ENCODE results near the gene XPO1. TPM values are rescaled to one million over a fixed set of nuclear protein-coding genes. Genes with fewer than 3 reads are reported as not detected.
"Not testable (repeated sequence)": the region's sequence is repeated elsewhere in the genome, so short reads cannot be mapped to it uniquely, and the experiment has no call there.

The XPO1 gene
- polyA plus RNA-seq, 3 donors: 19.0 to 36.4 (median 20.9) TPM

- no CpG with 5 or more reads among the region's 5 CpGs for WGBS (ENCODE audit: insufficient coverage)
- H3K4me1 Mint-ChIP-seq: no peaks in the 10 kb centered on the region
- no peak overlapping the region for H3K4me2 ChIP-seq (replicated peaks; ENCODE audit: extremely low read depth, low read length, poor library complexity, severe bottlenecking)
- no peak for TF ChIP-seq CTCF (IDR thresholded peaks at IDR 0.05)
- no peak overlapping the region for H2AFZ ChIP-seq (ENCODE audit: insufficient read depth, low read depth, low read length, poor library complexity, severe bottlenecking)
- H3K27me3 Mint-ChIP-seq (ENCODE audit: low read depth in 3 of 3): peaks cover 0 to 3% (median 0%) of the 10 kb centered on the region in 3 donors
- H3K27ac Mint-ChIP-seq: no peak overlapping the region
- H4K20me1 ChIP-seq (ENCODE audit: insufficient read depth, low read length): peaks cover 28% of the 10 kb centered on the region
- H3K27ac ChIP-seq (ENCODE audit: low read depth in 1 of 2, low read length in 2 of 2): no peak overlapping the region
- H3K79me2 ChIP-seq (ENCODE audit: insufficient read depth, low read length): peaks cover 43% of the 10 kb centered on the region
- no peak for DNase-seq
- no peak overlapping the region for H3K4me3 Mint-ChIP-seq
- H3K4me3 ChIP-seq (replicated peaks in 1 of 3; ENCODE audit: low read depth in 2 of 3, low read length in 3 of 3): no peak overlapping the region
- no peaks in the 10 kb centered on the region for H3K9me3 Mint-ChIP-seq
- no peaks in the 10 kb centered on the region for H3K9me3 ChIP-seq (replicated peaks in 1 of 2; ENCODE audit: control insufficient read depth in 1 of 2, insufficient read depth in 1 of 2, low read length in 2 of 2)
- no peaks in the 10 kb centered on the region for H3K27me3 ChIP-seq (ENCODE audit: control insufficient read depth in 2 of 2, insufficient read depth in 2 of 2, low read length in 2 of 2)
- peaks cover 75 to 100% of the 10 kb centered on the region in 2 donors for H3K36me3 Mint-ChIP-seq
- intact Hi-C loops (cut with micrococcal nuclease): no loop called here
- peaks cover 75 to 97% of the 10 kb centered on the region in 2 donors for H3K36me3 ChIP-seq (replicated peaks in 1 of 2; ENCODE audit: control insufficient read depth in 1 of 2, insufficient read depth in 2 of 2, low read length in 2 of 2)
- H3K9ac ChIP-seq (ENCODE audit: insufficient read depth, low read length, poor library complexity, severe bottlenecking): no peak overlapping the region
- no peaks in the 10 kb centered on the region for H3K4me1 ChIP-seq (ENCODE audit: control insufficient read depth in 1 of 2, insufficient read depth in 2 of 2, low read length in 2 of 2)
Observed at GRCh38 chr2:61485281-61485680, 52.9 kb downstream of the XPO1 start.

GRCh38 chr2:61478086-61478485 is 60.1 kb downstream of the XPO1 start:
- peak overlapping the region in 1 of 2 donors; percentile 31 for H3K27ac ChIP-seq (ENCODE audit: low read depth in 1 of 2, low read length in 2 of 2)
- H3K36me3 Mint-ChIP-seq: peaks cover 37 to 65% of the 10 kb centered on the region in 2 donors

GRCh38 chr2:61476929-61477589 is 61.1 kb downstream of the XPO1 start:
- Mint-ChIP-seq H3K27ac (peak overlapping the region in 4 of 7 donors; percentile 27 to 77 (median 61)), H3K36me3 (peaks cover 27 to 55% of the 10 kb centered on the region in 2 donors)
- H3K4me1 ChIP-seq (ENCODE audit: control insufficient read depth in 1 of 2, insufficient read depth in 2 of 2, low read length in 2 of 2); H3K4me1 Mint-ChIP-seq; H3K4me2 ChIP-seq (replicated peaks; ENCODE audit: extremely low read depth, low read length, poor library complexity, severe bottlenecking); H3K4me3 ChIP-seq (replicated peaks in 1 of 3; ENCODE audit: low read depth in 2 of 3, low read length in 3 of 3); H3K27me3 ChIP-seq (ENCODE audit: control insufficient read depth in 2 of 2, insufficient read depth in 2 of 2, low read length in 2 of 2); H3K9me3 ChIP-seq (replicated peaks in 1 of 2; ENCODE audit: control insufficient read depth in 1 of 2, insufficient read depth in 1 of 2, low read length in 2 of 2); H3K9me3 Mint-ChIP-seq; H3K4me3 Mint-ChIP-seq; H3K27me3 Mint-ChIP-seq (ENCODE audit: low read depth in 3 of 3); H3K9ac ChIP-seq (ENCODE audit: insufficient read depth, low read length, poor library complexity, severe bottlenecking); H2AFZ ChIP-seq (ENCODE audit: insufficient read depth, low read depth, low read length, poor library complexity, severe bottlenecking); intact Hi-C loops (cut with micrococcal nuclease); DNase-seq: not testable (repeated sequence)
- WGBS (ENCODE audit: insufficient coverage): 95% methylated on average over 4 of the region's 12 CpGs
- Histone ChIP-seq H3K36me3 (replicated peaks in 1 of 2; ENCODE audit: control insufficient read depth in 1 of 2, insufficient read depth in 2 of 2, low read length in 2 of 2) (peaks cover 46 to 56% of the 10 kb centered on the region in 2 donors), H3K79me2 (ENCODE audit: insufficient read depth, low read length) (peaks cover 18% of the 10 kb centered on the region), H4K20me1 (ENCODE audit: insufficient read depth, low read length) (peaks cover 20% of the 10 kb centered on the region), H3K27ac (ENCODE audit: low read depth in 1 of 2, low read length in 2 of 2) (peak overlapping the region in 1 of 2 donors; percentile 31)

More at GRCh38 chr2:61478086-61478485, 60.1 kb downstream of the XPO1 start:
- Mint-ChIP-seq H3K27ac (no peak overlapping the region), H3K27me3 (ENCODE audit: low read depth in 3 of 3) (no peaks in the 10 kb centered on the region), H3K4me1 (no peaks in the 10 kb centered on the region), H3K4me3 (no peak overlapping the region), H3K9me3 (no peaks in the 10 kb centered on the region)
- intact Hi-C loops (cut with micrococcal nuclease): no loop called here
- Histone ChIP-seq H3K4me2 (replicated peaks; ENCODE audit: extremely low read depth, low read length, poor library complexity, severe bottlenecking) (no peak overlapping the region), H3K79me2 (ENCODE audit: insufficient read depth, low read length) (peaks cover 20% of the 10 kb centered on the region), H3K27me3 (ENCODE audit: control insufficient read depth in 2 of 2, insufficient read depth in 2 of 2, low read length in 2 of 2) (no peaks in the 10 kb centered on the region), H3K4me3 (replicated peaks in 1 of 3; ENCODE audit: low read depth in 2 of 3, low read length in 3 of 3) (no peak overlapping the region), H3K9ac (ENCODE audit: insufficient read depth, low read length, poor library complexity, severe bottlenecking) (no peak overlapping the region), H4K20me1 (ENCODE audit: insufficient read depth, low read length) (peaks cover 25% of the 10 kb centered on the region), H3K4me1 (ENCODE audit: control insufficient read depth in 1 of 2, insufficient read depth in 2 of 2, low read length in 2 of 2) (no peaks in the 10 kb centered on the region), H2AFZ (ENCODE audit: insufficient read depth, low read depth, low read length, poor library complexity, severe bottlenecking) (no peak overlapping the region), H3K9me3 (replicated peaks in 1 of 2; ENCODE audit: control insufficient read depth in 1 of 2, insufficient read depth in 1 of 2, low read length in 2 of 2) (no peaks in the 10 kb centered on the region), H3K36me3 (replicated peaks in 1 of 2; ENCODE audit: control insufficient read depth in 1 of 2, insufficient read depth in 2 of 2, low read length in 2 of 2) (peaks cover 56 to 66% of the 10 kb centered on the region in 2 donors)
- WGBS (ENCODE audit: insufficient coverage): 93% methylated on average over 3 of the region's 6 CpGs
- no peak for TF ChIP-seq CTCF (IDR thresholded peaks at IDR 0.05)
- no peak for DNase-seq
